ENCODE results near the gene PA2G4. TPM values are rescaled to one million over a fixed set of nuclear protein-coding genes. Genes with fewer than 3 reads are reported as not detected.
"Not testable (repeated sequence)": the region's sequence is repeated elsewhere in the genome, so short reads cannot be mapped to it uniquely, and the experiment has no call there.

Gene PA2G4
- 247 and 307 TPM in 2 replicates for total RNA-seq (2014; rRNA removed)
- polyA plus RNA-seq (2012) = 139 TPM

DNA sequence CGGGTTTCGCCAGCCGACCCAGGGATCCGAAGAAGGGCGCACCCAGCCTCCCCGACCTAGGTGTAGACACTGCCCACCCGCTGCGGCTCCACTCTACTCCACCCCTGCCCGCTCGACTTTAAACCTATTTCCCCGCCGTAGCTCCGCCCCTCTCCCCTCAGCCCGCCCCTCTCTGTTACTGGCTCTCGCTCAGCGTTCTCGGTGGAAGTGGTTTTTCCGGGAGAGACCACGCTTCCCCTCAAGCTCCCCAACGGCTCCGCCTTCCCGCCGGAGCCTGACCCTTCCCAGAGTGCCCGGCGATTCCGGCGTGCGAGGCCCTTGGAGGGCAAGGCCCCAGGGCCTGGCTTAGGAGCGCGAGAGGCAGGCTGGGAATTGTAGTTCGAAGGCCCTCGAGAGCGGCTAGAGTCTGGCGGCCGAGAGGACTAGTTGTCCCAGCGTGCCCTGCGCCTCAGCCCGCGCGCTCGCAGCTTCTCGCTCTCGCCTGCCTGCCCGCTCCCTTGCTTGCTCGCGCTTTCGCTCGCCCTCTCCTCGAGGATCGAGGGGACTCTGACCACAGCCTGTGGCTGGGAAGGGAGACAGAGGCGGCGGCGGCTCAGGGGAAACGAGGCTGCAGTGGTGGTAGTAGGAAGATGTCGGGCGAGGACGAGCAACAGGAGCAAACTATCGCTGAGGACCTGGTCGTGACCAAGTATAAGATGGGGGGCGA lies at the start of gene PA2G4:
Gene PA2G4 (plus strand): TSS at position 451 of the 706 bp plus-strand sequence. CDS start 179 bp downstream, at position 630.
- peak; percentile 99 for DNase-seq (ENCODE audit: low read depth)

DNA sequence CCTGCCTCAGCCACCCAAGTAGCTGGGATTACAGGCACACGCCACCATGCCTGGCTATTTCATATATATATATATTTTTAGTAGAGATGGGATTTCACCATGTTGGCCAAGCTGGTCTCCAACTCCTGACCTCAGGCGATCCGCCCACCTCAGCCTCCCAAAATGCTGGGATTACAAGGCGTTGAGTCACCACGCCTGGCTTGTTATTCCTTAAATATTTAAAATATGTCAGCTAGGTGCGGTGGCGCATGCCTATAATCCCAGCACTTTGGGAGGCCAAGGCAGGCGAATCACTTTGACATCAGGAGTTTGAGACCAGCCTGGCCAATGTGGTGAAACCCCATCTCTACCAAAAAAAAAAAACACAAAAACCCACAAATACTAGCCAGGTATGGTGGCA lies 44.4 kb upstream of the PA2G4 start:
- DNase-seq (ENCODE audit: low read depth) = peak; percentile 31

DNA sequence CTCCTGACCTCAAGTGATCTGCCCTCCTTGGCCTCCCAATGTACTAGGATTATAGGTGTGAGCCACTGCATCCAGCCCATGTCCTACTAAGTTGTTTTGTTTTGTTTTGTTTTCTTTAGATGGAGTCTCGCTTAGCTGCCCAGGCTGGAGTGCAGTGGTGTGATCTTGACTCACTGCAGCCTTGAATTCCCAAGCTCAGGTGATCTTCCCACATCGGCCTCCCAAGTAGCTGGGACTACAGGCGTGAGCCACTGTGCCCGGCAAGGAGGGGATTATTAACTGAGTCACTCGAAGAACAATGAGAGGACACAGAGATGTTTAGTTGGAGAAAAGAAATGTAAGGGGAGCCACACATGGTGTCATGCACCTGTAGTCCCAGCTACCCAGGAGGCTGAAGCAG lies 42.4 kb upstream of the PA2G4 start:
- no peak for DNase-seq (ENCODE audit: low read depth)

DNA sequence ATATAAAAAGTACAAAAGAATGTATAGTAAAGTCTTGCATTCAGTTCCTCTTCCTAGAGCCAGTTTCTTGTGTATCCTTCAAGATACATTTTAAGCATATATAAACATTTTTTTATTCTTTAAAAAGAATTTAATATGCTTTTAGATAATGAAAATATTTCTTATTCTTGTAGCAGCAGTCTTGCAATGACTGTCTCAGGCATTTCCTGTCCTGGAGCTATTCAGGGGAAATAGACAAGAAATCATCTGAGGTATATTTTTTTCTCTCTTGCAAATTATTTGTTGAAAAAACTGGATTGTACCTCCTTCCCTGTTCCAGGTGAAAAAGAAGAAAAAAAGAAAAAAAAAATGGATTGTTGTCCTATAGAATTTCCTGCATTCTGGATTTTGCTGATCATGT lies 41.4 kb upstream of the PA2G4 start:
- no peak for DNase-seq (ENCODE audit: low read depth)

DNA sequence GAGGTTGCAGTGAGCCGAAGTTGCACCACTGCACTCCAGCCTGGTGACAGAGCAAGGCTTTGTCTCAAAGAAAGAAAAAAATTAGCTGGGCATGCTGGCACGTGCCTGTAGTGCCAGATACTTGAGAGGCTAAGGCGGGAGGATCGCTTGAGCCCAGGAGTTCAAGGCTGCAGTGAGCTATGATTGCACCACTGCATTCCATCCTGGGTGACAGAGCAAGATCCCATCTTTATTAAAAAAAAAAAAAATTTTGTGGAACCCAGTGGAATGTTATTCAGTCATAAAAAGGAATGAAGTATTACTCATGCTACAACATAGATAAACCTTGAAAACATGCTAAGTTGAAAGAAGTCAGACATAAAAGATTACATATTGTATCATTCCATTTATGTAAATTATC lies 32.7 kb upstream of the PA2G4 start:
- no peak for DNase-seq (ENCODE audit: low read depth)

DNA sequence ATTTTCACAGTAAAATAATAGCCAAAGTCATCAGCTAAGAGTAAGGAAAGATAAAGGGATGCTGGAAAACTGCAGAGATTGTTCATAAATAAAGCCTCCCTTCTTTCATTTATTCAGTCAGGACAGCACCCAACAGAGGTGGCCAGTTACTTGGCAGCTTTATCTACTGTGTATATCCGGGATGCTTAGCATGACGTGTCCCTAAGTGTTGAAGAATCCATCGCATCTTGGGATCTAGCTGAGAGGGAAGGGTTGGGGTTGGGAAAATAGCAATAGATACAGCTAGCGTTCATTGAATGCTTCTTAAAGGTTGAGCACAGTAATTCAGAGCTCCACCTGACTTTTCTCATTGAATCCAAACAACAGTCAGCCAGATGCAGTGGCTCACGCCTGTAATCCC lies 30.0 kb upstream of the PA2G4 start:
- no peak for DNase-seq (ENCODE audit: low read depth)

DNA sequence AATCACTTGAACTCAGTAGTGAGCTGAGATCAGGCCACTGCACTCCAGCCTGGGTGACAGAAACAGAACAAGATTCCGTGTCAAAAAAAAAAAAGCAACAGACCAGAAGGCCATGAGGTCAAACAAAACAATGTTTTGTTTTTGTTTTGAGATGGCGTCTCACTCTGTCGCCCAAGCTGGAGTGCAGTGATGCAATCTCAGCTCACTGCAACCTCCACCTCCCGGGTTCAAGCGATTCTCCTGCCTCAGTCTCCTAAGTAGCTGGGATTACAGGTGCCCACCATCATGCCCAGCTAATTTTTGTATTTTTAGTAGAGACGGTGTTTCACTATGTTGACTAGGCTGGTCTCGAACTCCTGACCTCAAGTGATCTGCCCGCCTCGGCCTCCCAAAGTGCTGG lies 26.4 kb upstream of the PA2G4 start:
- not testable (repeated sequence) for DNase-seq (ENCODE audit: low read depth)

DNA sequence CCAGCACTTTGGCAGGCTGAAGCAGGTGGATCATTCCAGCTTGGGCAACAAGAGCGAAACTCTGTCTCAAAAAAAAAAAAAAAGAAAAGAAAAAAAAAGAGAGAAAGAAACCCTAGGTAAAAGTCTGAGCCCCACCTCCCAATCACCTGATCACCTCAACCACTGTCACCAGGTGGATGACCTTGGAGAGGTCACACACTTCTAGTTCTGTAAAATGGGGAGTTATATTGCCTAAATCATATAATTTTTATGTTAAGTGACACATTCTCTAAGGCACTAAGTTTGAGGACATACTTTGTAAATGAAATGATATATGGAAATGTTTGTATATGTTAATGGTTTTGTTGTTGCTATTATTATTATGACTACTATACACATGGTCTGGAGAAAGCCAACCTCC lies 25.9 kb upstream of the PA2G4 start:
- no peak for DNase-seq (ENCODE audit: low read depth)

DNA sequence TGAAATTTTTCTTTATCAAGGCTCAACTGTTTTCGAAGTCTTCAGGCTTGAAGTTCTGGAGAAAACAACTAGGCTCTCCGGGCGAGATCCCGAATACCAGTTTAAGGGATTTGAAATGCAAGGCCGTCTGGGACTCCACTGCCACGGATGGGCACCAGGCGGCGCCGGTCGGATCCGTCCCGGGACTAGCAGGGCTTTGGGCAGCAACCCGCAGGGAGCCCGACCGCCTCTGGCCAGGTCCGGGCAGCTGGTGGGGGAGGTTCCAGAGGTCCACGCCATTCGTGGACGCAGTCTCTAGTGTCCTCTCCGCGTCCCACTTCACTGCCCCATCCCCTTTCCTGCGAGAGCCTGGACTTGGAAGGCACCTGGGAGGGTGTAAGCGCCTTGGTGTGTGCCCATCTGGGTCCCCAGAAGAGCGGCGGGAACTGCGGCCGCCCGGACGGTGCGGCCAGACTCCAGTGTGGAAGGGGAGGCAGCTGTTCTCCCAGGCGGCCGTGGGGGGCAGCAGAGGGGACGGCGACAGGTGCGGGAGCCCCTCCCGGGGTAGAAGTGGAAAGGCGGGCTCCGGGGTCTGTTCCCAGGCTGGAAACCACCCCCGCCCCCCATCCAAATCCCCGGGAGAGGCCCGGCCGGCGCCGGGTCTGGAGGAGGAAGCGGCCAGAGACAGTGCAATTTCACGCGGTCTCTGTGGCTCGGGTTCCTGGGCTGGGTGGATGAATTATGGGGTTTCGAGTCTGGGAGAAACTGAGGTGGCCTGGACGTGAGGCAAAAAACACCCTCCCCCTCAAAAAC lies 25.2 kb upstream of the PA2G4 start:
- peak; percentile 78 for DNase-seq (ENCODE audit: low read depth)

DNA sequence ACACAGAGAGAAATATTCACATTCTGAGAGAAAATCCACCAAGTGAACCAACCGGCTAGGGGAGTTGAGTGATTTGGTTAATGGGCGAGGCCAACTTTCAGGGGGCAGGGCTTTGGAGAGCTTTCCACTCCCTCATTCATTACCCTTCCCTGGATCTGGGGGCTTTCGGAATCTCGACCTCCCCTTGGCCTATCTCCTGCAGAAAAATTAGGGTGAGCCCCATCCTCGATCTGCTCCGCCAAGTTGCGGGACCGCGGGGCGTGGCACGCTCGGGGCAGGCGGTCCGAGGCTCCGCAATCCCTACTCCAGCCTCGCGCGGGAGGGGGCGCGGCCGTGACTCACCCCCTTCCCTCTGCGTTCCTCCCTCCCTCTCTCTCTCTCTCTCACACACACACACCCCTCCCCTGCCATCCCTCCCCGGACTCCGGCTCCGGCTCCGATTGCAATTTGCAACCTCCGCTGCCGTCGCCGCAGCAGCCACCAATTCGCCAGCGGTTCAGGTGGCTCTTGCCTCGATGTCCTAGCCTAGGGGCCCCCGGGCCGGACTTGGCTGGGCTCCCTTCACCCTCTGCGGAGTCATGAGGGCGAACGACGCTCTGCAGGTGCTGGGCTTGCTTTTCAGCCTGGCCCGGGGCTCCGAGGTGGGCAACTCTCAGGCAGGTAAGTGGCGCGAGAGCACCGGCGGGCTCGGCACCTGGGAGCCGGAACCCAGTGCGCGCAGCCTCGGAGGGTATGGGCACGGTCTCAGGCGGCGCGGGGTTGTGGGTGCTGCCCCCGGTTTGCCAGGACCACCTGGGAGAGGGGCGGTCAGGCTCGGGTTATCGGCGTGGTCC lies 24.4 kb upstream of the PA2G4 start, which contains the start of gene ERBB3:
Gene ERBB3 (plus strand): TSS at position 443 of the 833 bp plus-strand sequence. CDS start 136 bp downstream, at position 579.
- DNase-seq (ENCODE audit: low read depth) = peak; percentile 73

DNA sequence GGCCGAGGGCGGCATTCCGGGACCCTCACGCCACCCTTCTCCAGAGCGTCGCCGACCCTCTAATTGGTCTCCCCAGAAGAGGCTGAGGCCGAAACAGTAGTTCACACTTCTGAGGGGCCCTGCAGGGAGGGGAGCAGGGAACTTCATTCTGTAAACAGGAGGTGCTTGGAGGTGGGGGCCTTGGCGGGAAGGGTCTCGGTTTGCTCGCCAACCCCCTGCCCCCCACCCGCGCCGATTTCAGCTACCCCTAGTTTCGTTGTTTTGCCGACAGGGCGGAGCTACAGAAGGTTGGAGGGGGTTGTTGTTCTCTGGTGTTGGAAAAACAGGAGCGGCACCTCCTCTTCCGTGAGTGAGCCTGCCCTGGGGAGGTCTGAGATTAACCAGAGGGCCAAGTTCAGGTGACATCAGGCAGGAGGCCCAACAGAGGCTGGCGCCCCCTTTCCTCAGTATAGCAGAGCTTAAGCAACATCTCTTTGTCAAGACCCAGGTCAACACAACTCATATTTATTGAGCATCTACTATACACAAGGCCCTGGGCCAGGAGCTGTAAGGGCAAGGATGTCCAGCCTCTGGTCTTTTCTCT lies 23.7 kb upstream of the PA2G4 start:
- DNase-seq (ENCODE audit: low read depth) = no peak

DNA sequence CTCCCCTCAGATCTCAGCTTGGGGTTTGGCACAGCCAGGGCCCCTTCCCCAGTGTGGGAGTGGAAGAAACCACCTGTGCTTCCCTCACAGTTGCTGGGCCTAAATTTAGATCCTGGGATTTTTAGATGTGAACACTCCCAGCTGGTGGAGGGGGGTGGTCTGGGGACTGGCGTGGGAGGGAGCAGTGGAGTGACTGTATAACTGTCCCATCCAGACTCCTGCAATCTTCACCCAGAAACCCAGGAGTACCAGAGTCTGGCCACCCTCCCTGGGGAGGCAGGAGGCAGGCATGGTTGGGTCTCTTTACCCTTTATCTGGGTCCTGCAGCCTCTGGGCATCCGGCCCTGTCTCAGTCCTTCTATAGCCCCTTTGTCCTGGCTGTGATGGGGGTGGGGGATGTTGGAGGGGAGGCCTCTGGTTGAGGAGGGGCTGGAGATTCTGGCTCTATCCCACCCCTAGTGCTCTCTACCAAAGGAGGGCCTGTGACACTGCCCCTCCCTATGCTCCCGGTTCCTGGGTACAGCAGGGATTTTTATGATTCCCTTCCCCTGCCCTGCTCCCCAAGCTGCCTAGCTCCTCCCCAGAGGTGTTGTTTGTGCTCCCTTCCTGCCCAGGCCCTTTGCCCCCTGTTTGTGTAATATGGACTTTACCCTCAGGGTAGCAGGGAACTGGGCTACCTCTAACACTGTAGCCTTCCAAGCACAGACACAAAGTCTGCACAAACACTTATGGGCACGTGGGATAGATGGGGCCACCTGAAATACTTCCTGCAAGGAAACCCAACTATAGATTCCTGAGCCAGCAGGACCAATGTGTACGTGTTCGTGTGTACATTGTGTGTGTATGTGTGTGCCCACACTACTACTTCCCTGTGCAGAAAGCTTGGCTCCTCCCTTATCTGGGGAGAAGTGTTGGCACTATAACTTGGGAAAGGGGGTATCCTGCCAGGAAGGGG lies 22.7 kb upstream of the PA2G4 start:
- DNase-seq (ENCODE audit: low read depth) = no peak

DNA sequence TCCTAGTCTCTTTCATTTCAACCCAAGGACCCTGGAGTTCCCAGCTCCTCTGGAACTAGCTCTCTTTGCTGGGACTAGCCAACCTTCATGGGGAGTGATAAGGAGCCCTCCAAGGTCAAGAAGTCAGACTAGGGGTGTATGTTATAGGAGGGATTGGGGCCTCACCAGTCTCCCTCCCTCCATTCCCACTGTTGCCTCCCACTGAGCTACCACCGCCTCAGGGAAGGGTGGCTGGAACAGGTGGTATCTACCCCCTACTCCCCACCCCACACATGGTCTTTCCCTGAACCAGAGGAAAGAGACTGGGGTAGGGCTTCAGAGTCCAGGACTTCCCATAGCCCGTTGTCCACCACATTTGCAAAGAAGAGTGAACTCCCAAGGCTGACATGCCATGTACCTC lies 22.0 kb upstream of the PA2G4 start:
- DNase-seq (ENCODE audit: low read depth) = no peak

DNA sequence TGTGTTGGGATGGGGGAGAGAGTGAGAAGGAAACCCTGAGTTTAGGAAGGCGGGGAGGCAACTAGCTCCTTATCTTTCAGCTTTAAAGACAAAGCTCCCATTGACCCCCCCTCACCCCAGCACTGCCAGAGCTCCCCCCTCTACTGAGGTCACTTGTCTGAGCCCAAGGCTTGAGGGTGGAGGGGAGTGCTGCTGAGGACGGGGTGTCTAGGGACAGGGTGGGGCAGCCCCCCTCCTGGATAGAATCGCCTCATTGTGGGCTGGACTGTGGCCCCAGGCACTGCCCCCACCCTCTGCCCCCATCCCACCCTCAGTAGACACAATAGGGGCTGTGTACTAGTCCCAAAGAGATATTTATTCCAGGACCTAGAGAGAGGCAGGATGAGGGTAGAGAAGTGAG lies 21.4 kb upstream of the PA2G4 start:
- DNase-seq (ENCODE audit: low read depth) = no peak

DNA sequence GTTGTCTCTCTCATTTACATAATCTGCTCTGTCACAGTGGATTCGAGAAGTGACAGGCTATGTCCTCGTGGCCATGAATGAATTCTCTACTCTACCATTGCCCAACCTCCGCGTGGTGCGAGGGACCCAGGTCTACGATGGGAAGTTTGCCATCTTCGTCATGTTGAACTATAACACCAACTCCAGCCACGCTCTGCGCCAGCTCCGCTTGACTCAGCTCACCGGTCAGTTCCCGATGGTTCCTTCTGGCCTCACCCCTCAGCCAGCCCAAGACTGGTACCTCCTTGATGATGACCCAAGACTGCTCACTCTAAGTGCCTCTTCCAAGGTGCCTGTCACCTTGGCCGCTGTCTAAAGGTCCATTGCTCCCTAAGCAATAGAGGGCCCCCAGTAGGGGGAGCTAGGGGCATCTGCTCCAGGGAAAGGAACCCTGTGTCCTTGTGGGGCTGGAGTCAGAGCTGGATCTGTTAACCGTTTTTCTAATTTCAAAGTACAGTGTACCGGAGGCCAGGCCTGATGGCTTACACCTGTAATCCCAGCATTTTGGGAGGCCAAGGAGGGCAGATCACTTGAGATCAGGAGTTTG lies 19.3 kb upstream of the PA2G4 start:
- DNase-seq (ENCODE audit: low read depth) = no peak

DNA sequence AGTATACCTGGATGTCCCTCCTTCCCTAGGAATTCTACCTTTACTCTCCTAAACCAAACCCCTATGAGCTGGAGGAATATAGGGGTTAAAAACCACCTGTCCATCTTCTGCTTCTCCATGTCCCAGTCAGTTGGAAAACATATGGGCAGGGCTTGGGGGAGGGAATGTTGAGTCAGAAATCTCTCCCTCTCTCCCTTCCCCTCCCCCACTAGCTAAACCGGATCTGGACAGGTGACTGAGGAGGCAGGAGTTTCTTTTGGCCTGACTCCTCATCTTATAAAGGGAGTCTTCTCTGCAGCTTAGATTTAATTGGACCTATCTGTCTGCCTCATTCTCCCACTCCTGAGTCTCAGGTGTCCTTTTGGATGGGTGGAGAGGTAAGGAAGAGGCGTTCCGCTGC lies 18.3 kb upstream of the PA2G4 start:
- DNase-seq (ENCODE audit: low read depth) = no peak

DNA sequence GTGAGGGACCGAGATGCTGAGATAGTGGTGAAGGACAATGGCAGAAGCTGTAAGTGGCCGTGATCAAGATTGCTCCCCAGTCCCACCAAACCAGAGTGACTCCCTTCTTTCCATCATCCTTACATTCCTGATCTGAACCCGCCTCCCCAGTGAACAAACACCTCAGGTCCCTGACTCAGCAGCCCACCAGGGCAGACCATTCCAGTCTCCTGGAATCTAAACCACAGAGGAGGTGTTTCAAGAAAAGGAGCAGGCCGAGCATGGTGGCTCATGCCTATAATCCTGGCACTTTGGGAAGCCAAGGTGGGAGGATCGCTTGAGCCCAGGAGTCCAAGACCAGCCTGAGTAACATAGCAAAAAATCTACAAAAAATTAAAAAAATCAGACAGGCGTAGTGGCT lies 17.8 kb upstream of the PA2G4 start:
- no peak for DNase-seq (ENCODE audit: low read depth)

DNA sequence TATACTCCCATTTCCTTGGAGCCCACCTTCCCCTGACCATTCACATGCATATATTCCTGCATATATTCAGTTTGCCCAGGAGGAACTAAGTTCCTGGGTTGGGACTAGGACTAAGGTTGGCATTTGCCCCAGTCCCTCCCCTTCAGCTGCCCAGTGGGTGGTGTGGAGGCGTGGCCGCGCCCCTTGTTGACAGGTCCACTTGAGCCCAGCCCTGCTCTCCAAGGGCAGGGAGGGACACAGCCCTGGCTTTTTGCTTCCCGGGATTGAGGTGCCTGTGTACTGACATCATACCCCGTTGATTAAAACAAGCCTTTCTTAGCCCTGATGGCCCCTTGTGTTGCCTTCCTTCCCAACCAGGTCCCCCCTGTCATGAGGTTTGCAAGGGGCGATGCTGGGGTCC lies 17.1 kb upstream of the PA2G4 start:
- no peak for DNase-seq (ENCODE audit: low read depth)

DNA sequence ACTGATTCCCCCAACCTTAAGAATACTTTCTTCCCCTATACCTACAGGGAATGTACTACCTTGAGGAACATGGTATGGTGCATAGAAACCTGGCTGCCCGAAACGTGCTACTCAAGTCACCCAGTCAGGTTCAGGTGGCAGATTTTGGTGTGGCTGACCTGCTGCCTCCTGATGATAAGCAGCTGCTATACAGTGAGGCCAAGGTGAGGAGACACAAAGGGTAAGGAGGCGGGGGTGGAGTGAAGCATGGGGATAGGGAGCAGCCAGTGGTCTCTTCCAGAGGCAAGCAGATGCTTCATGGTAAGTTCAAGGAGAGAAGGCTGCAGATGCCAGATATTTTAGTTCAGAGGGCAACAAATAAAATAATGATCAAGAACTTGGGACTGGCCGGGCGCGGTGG lies 6.6 kb upstream of the PA2G4 start:
- no peak for DNase-seq (ENCODE audit: low read depth)

DNA sequence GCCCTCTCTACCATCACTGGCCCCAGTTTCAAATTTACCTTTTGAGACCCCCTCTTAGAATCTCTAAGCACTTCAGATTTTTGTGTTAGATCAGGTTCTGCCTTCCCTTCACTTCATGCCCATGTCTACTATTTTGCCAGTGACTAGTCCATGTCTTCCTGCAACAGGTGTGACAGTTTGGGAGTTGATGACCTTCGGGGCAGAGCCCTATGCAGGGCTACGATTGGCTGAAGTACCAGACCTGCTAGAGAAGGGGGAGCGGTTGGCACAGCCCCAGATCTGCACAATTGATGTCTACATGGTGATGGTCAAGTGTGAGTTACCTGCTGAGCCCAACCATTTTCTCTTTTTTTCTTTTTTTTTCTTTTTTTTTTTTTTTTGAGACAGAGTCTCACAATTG lies 5.8 kb upstream of the PA2G4 start:
- no peak for DNase-seq (ENCODE audit: low read depth)
